ENCODE measurements around the gene OSBPL6. TPM values are rescaled to one million over a fixed set of nuclear protein-coding genes. Genes with fewer than 3 reads are reported as not detected.

Gene OSBPL6
- total RNA-seq, 4 donors from 2014 or later = 1.8 to 9.9 (median 2.8) TPM

DNA sequence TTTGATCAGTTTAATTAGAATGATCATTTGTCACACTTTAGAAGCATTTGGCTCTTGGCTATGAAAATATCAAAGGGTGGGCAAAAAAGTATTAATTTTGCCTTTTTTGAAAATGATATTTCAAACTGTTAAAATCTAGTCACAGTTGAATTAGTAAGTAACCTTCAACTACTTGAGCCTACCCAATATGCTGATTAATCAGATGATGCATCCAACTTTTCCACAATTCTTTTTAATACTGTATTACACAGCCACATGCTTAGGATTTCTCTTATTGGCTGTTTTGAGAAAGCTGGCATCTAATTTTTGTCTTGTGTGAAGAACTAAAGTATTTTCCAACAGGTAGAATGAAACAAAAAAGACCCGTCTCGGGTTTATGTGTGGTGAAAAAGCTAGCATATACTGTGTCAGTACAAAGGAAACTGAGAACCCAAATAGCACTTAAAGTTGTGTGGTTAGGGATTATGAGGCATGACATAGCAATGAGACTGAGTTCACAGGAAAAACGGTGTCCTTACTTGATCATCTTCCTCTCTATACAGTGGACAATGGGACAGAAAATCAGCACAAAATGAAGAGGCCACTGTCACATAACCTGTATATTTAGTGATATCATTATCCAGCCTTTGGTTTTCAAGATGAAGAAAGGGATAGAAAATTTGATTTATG lies 11.7 kb downstream of the OSBPL6 start:
- no peaks in the 10 kb centered on the region for H3K36me3 ChIP-seq
- intact Hi-C loops (cut with DNase I; ENCODE audit: low total_unique reads) = no loop called here
- H3K27ac ChIP-seq = no peak overlapping the region
- H3K9me3 ChIP-seq = no peaks in the 10 kb centered on the region
- DNase-seq = no peak
- H3K4me3 ChIP-seq = no peak overlapping the region
- TF ChIP-seq POLR2A (IDR thresholded peaks at IDR 0.05) = no peak
- TF ChIP-seq, protein P1, sequence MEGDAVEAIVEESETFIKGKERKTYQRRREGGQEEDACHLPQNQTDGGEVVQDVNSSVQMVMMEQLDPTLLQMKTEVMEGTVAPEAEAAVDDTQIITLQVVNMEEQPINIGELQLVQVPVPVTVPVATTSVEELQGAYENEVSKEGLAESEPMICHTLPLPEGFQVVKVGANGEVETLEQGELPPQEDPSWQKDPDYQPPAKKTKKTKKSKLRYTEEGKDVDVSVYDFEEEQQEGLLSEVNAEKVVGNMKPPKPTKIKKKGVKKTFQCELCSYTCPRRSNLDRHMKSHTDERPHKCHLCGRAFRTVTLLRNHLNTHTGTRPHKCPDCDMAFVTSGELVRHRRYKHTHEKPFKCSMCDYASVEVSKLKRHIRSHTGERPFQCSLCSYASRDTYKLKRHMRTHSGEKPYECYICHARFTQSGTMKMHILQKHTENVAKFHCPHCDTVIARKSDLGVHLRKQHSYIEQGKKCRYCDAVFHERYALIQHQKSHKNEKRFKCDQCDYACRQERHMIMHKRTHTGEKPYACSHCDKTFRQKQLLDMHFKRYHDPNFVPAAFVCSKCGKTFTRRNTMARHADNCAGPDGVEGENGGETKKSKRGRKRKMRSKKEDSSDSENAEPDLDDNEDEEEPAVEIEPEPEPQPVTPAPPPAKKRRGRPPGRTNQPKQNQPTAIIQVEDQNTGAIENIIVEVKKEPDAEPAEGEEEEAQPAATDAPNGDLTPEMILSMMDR (IDR thresholded peaks at IDR 0.05) = no peak
- no peaks in the 10 kb centered on the region for H3K27me3 ChIP-seq
- no peaks in the 10 kb centered on the region for H3K4me1 ChIP-seq

- Histone ChIP-seq H3K9me3 (no peaks in the 10 kb centered on the region), H3K27ac (no peak overlapping the region), H3K4me3 (no peak overlapping the region), H3K36me3 (no peaks in the 10 kb centered on the region), H3K27me3 (no peaks in the 10 kb centered on the region), H3K4me1 (no peaks in the 10 kb centered on the region)
- TF ChIP-seq, protein P1 (IDR thresholded peaks at IDR 0.05) = no peak
- no peak for TF ChIP-seq POLR2A (IDR thresholded peaks at IDR 0.05)
- intact Hi-C loops (cut with DNase I; ENCODE audit: low total_unique reads) = no loop called here
- no peak for DNase-seq
These were observed 14.0 kb downstream of the OSBPL6 start for GRCh38 chr2:178208336-178208735.

DNA sequence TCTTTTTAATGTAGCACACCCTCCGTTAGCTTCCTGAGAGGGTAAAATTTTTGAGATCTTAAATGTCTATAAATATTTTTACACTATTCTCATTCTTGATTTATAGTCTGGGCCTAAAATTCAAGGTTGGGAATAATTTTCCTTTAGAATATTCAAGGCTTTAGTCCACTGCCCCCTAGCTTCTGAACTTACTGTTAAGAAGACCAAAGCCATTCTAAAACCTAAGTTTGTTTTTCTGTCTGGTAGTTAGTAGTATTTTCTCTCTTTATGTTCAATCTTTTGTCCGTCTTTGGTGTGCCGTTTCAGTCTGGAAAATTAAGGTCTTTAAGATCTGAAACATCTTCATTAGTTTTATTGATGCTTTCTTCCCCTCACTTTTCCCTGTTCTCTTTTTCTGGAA lies 14.5 kb downstream of the OSBPL6 start:
- Histone ChIP-seq H3K4me1 (no peaks in the 10 kb centered on the region), H3K4me3 (no peak overlapping the region), H3K27me3 (no peaks in the 10 kb centered on the region), H3K9me3 (no peaks in the 10 kb centered on the region), H3K27ac (no peak overlapping the region), H3K36me3 (no peaks in the 10 kb centered on the region)
- TF ChIP-seq POLR2A (IDR thresholded peaks at IDR 0.05) = no peak
- TF ChIP-seq, protein P1 (IDR thresholded peaks at IDR 0.05) = peak in 2 of 4 experiments; percentile 18 to 25
- intact Hi-C loops (cut with DNase I; ENCODE audit: low total_unique reads) = no loop called here
- DNase-seq = no peak

DNA sequence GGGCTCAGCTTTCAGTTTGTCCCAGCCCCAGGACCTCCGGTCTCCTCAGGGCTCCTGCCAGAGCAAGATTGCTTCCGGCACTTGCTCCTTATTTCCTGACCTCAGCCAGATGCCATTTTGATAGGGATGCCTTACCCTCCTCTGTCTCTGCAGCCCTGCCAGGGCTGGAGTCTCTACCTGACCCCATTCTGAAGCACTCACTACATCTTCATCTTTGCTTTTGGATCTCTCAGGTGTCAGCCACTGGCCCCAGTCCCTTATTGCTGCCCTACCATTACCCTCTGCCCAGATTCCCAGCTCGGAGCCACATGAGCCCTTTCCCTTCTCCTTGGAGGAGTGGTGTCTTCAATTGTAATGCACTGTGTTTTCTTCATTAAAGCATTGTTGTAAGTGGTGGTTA lies 17.1 kb downstream of the OSBPL6 start:
- Histone ChIP-seq H3K27ac (no peak overlapping the region), H3K27me3 (no peaks in the 10 kb centered on the region), H3K4me3 (no peak overlapping the region), H3K4me1 (no peaks in the 10 kb centered on the region), H3K9me3 (no peaks in the 10 kb centered on the region), H3K36me3 (no peaks in the 10 kb centered on the region)
- TF ChIP-seq, protein P1 (IDR thresholded peaks at IDR 0.05) = no peak
- no peak for TF ChIP-seq POLR2A (IDR thresholded peaks at IDR 0.05)
- intact Hi-C loops (cut with DNase I; ENCODE audit: low total_unique reads) = no loop called here
- no peak for DNase-seq

GRCh38 chr2:178211943-178212342 lies 17.6 kb downstream of the OSBPL6 start:
- H3K36me3 ChIP-seq = no peaks in the 10 kb centered on the region
- intact Hi-C loops (cut with DNase I; ENCODE audit: low total_unique reads) = no loop called here
- H3K27me3 ChIP-seq = no peaks in the 10 kb centered on the region
- no peak for DNase-seq
- no peak overlapping the region for H3K4me3 ChIP-seq
- H3K27ac ChIP-seq = no peak overlapping the region
- no peaks in the 10 kb centered on the region for H3K4me1 ChIP-seq
- H3K9me3 ChIP-seq = no peaks in the 10 kb centered on the region
- TF ChIP-seq, protein P1 (IDR thresholded peaks at IDR 0.05) = no peak
- no peak for TF ChIP-seq POLR2A (IDR thresholded peaks at IDR 0.05)

Data from uterus (tissue), 4 donors.